Fibroblast of peridontal ligament (primary cell): ENCODE results near the gene CCL16.

ENCODE experiments used
- DNase-seq: peaks from one replicate; pipeline ENCODE4 v3.0.0-alpha.2; 2010; ENCODE audit errors: extremely low read depth

Gene CCL16

DNA sequence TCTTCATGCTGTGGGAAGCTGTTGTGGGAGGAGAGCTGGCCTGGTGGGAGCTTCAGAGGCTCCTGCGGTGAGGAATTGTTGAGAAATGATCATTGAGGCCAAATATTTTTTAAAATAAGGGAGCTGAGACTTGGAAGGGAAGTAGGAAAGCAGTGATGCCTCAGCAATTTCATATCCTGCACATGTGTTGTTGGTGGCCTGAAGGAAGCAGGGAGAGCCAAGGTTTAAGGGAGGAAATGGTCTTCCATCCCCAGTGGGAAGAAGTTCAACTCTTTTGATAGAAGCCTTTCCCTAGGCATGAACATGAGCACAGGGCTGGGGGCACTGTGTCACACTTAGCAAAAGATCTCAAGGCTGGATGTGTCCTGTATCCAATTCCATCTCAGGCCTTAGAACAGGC, 5.3 kb upstream of the CCL16 start, which contains the start of gene CCL14:
TSS of gene CCL14 (minus strand) at position 87 of the 400 bp plus-strand sequence. CDS start at position 7, 80 bp downstream.
- no peak for DNase-seq

DNA sequence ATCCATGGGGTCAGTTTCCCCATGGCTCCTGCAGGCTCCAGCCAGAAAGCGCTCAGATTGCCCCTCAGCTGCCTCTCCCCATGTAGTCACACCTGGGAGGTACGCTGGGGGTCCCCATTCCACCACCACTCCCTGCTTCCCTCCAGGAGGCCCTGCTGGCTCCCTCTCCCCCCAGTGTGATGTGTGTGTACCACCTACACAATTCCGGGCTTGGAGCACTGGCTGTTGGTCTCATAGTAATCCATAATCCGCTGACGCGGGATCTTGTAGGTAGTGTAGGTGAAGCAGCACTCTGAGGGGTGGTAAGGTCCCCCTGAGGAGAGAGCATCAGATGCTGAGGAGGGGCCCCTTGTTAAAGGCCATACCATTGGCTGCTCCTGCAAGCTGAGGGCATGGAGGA, 2.8 kb upstream of the CCL16 start:
- no peak for DNase-seq

DNA sequence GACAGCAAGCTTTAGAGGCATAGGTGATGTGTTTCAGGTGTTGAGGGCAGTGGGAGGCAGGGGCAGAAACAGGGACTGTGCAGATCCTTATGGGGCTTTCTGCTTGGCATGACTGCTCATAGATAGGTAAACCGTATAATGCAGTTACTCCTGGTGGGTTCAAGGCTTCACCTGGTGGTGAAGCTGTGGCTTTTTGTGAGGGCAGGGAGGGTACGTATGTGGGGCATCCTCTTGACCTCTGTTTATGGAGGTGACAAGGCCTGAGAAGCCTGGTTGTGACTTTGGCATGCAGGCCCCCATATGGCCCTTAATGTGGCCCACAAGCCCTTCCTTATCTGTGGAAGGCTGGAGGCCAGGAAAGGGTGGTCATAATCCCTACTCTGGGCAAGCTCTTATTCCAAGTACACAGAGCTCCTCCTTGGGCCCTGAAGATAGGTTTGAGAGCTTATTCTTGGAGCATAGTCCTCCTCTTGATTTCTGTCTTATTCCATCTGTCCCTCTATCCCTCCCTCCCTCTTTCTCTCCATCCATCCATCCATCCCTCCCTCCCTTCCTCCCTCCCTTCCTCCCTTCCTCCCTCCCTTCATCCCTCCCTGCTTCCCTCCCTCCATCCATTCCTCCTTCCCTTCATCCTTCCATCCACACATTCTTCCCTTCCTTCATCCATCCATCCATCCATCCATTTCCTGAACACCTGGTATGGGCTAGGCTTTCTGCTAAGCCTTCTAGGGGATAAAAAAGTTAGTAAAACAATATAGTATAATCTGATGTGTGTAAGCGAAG, 1.3 kb upstream of the CCL16 start:
- DNase-seq = no peak

DNA sequence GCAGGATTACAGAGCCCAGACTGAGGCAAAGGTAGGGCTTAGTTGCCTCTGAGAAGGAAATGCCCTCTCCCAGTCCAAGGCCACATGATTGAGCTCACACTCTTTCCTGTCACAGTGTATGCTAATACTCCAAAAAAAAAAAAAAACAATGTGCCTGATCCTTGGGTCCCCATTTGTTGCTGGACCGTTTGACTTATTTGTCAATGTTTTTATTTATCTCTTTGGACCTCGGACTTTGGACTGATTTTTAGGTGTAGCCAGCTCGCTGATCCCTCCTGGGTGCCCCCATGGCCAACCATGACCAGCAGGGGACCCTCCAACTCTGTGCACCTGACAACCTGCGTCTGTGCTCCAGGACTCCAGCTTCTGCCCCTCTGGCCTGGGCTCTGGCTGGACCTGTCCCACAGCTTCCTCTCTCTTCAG, 622 bp upstream of the CCL16 start:
- DNase-seq = no peak

DNA sequence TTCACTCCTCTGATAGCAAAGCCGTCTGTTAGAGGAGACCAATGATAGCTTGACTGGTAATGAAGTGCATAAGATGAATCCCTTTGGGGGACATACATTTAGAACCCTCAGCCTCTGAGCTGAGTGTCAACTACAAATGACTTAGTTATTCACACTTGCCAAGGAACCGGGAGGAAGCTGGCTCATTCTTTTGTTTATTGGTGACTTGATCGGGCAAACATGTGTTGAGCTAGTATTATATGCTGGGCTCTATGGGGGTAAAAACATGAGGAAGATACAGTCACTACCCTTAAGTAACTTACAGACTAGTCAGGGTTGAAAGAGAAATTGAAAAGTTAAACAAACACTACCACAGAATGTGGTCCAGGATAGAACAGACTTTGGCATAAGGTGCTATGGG, 3.0 kb downstream of the CCL16 start:
- no peak for DNase-seq

DNA sequence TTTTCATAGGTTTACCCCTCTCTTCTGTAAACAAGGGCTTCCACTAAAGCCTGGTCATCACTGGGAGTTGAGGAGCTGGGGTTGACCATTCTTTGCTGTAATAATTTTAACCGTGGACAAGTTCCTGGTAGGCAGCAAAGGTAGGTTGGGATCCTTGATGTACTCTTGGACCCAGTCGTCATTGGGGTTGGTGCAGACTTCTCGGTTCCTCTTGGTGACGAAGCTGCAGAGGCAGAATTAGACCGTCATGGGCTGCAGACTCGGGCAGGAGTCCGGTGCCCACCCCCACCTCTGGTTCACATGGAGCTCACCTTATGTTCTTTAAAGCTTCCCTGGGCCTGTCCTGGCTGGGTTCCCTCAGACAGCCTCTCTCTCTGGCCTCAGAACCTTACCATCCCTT, 3.8 kb downstream of the CCL16 start:
- DNase-seq = no peak

DNA sequence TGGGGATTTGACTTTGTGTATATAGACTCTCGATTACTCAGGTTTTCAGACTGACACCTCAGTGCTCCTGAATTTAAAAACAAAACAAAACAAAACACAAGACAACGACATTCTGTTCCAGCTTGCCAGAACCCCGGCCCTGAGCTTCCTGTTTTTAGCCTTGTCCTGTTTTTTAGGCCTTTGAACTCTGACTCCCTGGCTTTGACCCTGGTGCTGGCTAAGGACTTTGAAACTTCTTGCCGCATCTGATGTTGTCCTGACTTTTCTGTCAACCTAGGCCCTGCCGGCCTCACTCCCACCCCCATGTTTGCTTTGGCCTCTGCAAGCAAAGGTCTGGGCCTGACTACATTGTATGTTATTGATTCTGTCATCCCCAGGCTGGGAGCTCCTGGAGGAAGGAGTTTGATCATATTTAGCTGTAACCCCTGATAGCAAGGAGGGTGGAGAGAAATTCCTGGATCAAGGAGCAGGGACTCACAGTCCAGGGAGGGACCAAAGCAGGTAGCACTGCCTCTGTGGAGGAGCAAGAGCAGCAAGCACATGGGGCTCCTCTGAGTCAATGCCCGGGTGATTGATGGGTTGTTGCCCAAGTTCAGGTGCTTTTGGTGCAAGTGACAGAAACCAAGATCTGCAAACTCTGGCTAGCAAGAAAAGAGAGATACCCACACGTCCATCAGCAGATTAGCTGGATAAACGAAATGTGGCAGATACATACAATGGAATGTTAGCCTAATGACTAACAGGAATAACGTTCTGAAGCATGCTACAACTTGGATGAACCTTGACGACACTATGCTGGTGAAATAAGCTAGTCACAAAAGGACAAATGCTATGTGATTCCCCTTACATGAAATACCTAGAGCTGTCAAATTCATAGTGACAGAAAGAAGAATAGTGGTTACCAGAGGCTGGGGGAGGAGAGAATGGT, 7.7 kb downstream of the CCL16 start:
- no peak for DNase-seq

DNA sequence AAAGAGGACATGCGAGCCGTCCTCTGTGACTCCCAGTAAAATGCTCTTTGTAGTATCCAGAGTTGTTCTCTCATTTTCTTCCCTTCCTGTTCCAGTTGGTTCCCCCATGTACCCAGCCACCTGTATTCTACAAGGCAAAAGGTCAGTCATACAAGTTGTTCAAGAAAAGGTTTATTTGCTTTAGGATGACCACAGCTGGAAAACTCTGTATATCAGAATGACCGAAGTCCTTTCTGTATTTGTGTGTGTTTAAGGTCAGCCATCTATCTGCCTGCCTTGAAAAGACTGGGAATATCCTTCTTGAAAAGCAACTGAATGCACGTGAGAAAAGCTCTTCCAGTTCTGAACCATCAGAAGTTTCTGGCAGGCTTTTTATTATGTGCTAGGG, 8.4 kb downstream of the CCL16 start:
- DNase-seq = no peak

DNA sequence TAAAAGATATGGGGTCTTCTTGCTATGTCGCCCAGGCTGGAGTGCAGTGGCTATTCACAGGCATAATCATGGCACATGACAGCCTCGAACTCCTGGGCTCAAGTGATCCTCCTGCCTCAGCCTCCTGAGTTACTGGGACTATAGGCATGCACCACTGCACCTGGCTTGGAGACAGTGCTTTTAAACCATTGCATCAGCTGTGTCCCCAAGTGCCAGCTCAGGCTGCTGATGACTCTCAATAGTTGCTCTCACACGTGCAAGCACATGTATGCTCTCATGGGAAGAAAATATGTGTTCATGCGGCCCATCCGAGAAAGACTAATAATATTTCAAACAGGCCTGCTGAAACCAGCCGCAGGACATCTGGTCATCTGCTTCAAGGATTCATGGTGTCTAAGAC, 8.8 kb downstream of the CCL16 start:
- no peak for DNase-seq

DNA sequence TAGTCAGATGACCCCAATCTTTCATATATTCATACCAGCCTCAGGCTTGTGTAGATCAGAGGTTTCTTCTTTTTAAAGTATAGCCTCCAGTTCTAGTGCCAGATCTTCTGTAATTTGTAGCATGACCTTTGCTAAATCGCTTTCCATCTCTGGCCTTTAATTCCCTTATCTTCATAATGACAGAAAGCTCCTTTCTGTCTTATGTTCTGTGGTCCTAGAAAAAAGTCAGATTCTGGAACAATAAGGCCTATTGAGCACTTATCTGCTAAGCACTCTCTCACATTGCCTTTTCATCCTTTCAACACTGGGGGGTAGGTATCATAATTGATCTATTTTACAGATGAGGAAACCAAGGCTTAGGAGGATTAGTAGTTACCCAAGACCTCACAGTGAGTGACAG, 9.2 kb downstream of the CCL16 start:
- no peak for DNase-seq

DNA sequence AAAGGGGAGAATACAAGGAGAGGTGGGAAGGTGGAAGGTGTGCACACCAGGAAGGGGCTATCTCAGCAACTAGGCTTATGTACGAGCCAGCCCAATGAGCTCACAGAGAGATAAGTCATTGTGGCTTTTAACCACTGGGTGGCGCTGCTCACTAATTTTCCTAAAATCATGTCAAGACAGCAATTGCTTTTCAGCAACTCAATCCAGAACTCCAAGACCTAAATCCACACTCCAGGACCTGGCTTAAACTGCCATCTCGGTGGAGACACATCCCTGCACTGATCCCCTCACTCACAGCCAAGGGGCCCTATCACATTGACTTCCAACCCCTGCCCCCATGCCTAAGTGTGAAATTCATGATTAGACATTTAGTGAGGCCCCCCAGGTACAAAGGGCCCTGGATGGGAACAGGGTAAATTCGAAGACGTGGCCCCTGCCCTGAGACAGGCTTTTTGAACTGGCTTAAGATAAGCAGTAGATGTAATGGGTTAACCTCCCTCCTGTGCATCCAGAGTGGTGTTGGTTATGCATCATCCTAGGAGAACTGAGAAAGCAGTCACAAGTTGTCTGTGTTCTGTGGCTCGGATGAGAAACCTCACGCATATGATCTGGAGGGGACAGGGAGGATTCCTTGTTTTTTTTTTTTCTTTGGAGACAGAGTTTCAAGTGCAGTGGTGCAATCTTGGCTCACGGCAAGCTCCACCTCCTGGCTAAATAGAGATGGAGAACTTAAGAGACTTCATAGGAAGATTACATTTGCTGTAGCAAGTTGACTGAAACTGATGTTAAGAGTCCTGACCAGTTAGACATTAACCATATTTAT, 11.5 kb downstream of the CCL16 start:
- peak; percentile 86 for DNase-seq

DNA sequence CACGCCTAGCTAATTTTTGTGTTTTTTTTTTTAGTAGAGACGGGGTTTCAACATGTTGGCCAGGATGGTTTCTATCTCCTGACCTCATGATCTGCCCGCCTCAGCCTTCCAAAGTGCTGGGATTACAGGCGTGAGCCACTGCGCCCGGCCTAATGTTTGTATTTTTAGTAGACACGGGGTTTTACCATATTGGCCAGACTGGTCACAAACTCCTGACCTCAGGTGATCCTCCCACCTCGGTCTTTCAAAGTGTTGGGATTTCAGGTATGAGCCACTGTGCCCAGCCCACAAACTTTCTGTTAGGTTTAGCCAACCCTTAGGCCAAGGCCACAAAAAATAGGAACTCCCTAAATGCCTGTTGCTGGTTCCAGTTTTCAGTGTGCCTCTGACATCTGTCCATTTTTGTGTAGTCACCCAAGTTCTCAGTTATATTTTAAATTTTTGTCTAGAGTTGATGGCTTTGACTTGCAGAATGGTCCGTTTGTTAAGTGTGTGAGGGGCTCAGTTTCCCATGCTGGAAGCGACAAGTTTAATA, 12.7 kb downstream of the CCL16 start:
- no peak for DNase-seq

DNA sequence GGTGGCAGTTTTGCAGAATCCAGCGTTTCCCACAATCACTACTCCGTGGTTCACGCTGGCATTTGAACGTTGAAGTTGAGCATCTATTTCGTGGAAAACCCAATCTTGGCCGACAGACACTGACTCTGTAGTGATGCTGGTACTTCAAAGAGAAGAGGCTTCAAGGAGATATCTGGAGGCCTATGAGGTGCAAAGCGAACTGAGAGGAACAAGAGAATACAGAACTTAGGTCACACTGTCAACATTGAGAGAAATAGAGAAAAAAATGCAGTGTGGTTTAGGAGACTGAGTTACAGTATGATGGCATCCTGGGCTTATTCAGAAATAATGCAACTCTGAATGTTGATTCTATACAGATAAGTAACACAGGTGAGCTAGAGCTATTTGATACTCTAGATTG, 16.0 kb downstream of the CCL16 start:
- no peak for DNase-seq

DNA sequence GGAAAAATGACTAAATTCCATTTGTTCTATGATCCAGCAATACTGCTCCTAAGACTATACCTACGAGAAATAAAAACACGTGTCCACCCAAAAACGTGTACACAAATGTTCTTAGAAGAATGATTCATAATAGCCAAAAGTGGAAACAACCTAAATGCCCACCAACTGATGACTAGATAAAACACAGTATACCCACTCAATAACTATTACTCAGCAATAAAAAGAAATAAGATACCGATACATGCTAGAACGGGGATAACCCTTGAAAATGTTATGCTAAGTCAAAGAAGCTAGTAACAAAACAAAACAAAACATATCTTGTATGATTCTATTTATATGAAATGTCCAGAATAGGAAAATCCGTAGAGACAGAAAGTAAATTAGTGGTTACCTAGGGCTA, 17.6 kb downstream of the CCL16 start:
- no peak for DNase-seq

DNA sequence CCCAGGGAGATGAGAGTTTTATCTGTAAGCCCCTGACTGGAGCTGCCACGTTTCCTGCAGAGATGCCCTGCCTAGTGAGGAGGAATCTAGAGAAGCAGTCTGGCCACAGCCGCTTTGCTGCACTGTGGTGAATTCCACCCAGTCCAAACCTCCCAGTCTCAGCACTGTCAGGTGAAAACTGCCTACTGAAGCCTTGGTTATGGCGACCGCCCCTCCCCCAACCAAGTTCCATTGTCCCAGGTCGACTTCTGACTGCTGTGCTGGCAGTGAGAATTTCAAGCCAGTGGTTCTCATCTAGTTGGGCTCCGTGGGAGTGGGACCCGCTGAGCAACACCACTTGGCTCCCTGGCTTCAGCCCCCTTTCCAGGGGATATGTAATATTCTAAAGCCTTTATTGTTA, 27.6 kb downstream of the CCL16 start:
- DNase-seq = no peak

DNA sequence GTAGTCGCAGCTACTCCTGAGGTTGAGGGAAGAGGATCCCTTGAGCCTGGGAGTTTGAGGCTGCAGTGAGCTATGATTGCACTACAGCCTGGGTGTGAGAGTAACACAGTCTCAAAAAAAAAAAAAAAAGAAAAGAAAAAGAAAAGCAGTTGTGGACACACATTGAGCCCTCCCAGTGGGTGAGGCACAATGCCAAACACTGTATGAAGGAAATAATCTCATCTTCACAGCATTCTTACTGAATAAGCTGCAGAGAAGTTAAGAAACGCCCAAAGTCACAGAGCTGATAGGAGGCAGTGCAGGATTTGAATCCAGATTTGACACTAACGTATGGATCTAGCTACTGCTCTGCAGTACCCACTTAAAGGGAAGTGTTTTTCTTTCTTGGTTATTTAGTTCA, 31.9 kb downstream of the CCL16 start:
- DNase-seq = no peak

DNA sequence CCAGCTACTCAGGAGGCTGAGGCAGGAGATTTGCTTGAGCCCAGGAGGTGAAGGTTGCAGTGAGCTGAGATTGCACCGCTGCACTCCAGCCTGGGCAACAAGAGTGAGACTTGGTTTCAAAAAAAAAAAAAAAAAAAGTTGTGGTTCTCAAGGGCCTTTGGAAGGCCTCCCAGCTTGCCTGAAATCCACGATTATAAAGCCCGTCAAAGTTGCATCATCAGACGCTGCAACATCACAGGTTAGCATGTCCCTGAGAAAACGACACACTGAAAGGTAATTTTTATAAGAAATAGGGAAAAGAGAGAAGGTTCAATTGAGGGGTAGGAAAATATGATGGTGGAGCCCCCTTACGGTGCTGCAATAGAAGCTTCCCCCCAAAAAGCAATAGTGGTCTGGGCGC, 33.2 kb downstream of the CCL16 start:
- DNase-seq = no peak

DNA sequence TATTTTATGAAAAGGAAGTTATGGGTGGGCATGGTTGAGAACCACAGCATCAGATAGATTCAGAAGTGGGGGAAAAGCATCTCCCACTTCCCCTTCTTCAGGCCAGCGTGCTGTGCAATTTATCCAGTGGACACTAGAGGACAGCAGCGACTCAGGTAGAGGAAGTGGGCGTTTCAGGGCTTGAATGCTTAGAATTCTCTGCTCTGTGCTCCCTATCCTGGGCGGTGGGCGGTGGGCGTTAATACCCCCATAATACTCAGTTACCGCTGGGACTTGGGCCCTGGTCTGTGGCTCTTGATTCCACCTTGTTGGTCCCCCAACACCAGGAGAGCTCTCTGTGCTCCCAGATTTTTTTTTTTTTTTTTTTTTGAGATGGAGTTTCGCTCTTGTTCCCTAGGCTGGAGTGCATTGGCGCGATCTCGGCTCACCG, 34.1 kb downstream of the CCL16 start:
- DNase-seq = peak; percentile 35

DNA sequence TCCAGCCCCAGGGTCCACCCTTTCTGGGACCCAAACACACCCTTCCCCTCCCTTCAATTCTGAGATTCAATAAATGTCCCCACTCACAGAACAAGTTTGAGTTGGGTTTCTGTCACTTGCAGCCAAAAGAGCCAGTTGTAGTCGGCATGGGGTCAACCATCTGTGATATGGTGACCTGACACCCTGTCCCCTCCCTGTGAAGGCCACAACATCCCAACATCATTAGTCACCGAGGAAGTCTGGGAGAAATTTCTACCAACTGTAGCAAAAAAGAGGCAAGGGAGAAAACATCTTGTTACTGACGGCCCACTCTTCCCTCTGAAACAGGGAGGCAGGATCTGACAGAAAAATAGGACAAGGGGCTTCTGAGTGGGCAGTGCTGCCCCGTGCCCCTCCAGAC, 37.1 kb downstream of the CCL16 start:
- DNase-seq = no peak

DNA sequence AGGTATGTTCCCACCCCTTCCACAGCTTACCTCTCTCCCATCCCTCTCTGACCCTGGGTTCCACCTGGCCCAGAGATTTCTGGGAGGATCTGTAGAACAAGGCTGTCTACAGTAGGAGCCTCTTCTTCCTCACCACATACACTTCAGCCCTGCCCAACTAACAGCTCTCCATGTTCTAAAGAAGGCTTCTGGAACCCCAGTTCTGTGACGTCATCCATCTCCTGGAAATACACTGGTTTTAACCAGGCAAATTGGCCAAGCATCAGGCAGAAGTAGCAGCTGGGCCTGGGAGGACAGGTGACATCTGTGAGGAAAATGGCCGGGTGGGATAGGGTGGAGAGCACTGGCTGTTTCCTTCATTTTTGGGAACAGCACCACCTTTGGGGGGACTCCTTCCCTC, 37.8 kb downstream of the CCL16 start, which contains the start of gene LYZL6:
TSS of gene LYZL6 (minus strand) at position 177 of the 400 bp plus-strand sequence. CDS start 4,357 bp downstream, outside the sequence.
- no peak for DNase-seq

DNA sequence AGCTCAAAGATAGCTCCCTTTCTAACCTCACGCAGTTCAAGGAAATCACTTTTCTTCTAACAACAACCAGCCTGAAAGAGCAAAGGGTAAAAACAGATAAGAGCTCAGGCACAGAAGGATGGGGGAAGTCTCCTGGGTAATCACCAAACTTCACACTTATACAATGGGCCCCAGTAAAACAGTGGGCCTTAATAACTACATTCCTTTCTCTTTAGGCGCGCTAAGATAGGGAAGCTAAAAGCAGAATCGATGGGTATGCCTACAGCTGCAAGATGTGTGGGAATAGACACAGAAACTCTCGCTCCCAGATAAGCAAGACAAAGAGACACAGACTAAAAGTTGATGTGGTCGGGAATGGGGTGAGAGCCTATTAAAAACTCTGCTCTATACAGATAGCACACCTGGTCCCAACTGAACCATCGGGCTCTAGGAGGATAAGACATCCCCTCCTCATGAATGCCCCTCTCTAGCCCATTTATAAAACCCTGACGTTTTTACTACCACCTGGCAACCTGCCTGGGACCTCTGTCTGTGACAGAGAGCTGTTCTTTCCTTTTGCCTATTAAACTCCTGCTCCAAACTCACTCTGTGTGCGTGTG, 38.6 kb downstream of the CCL16 start:
- no peak for DNase-seq
